Activated CD4-positive, CD25-positive, alpha-beta regulatory T cell treated with anti-CD3 and anti-CD28 coated beads, Interleukin-2, amount 50 U/mL, for 72 hours (primary cell): ENCODE data around the gene ALG10B.
"Not testable (repeated sequence)": the region's sequence is repeated elsewhere in the genome, so short reads cannot be mapped to it uniquely, and the experiment has no call there.

ENCODE experiments used
- DNase-seq: peaks from one replicate; pipeline ENCODE4 v3.0.0; 2021

Gene ALG10B

GRCh38 chr12:38316391-38317129 lies at the start of gene ALG10B:
Gene ALG10B, plus strand, starts transcription at chr12:38316774. Its CDS starts 120 bp downstream, at chr12:38316894.
- DNase-seq, result peak; percentile 86

- no peak for DNase-seq
These were observed 48.0 kb upstream of the ALG10B start for GRCh38 chr12:38268612-38269011.

GRCh38 chr12:38269897-38270296 lies 46.7 kb upstream of the ALG10B start:
- no peak for DNase-seq

- DNase-seq, result no peak
These were observed 36.8 kb upstream of the ALG10B start for GRCh38 chr12:38279756-38280155.

GRCh38 chr12:38282886-38283285 lies 33.7 kb upstream of the ALG10B start:
- no peak for DNase-seq

GRCh38 chr12:38289396-38289795 lies 27.2 kb upstream of the ALG10B start:
- DNase-seq, result no peak

- no peak for DNase-seq
These were observed 25.4 kb upstream of the ALG10B start for GRCh38 chr12:38291160-38291559.

GRCh38 chr12:38302972-38303371 lies 13.6 kb upstream of the ALG10B start:
- DNase-seq, result not testable (repeated sequence)

GRCh38 chr12:38321966-38322365 lies 5.4 kb downstream of the ALG10B start:
- not testable (repeated sequence) for DNase-seq

- DNase-seq, result no peak
These were observed 8.3 kb downstream of the ALG10B start for GRCh38 chr12:38324912-38325311.

- no peak for DNase-seq
These were observed 10.8 kb downstream of the ALG10B start for GRCh38 chr12:38327356-38327755.

GRCh38 chr12:38328306-38328895 lies 11.8 kb downstream of the ALG10B start:
- no peak for DNase-seq

- not testable (repeated sequence) for DNase-seq
These were observed 13.8 kb downstream of the ALG10B start for GRCh38 chr12:38330414-38330813.

GRCh38 chr12:38332814-38333213 lies 16.2 kb downstream of the ALG10B start:
- no peak for DNase-seq

GRCh38 chr12:38342444-38342843 lies 25.9 kb downstream of the ALG10B start:
- DNase-seq, result no peak

GRCh38 chr12:38343256-38343655 lies 26.7 kb downstream of the ALG10B start:
- not testable (repeated sequence) for DNase-seq

- DNase-seq, result not testable (repeated sequence)
These were observed 27.3 kb downstream of the ALG10B start for GRCh38 chr12:38343916-38344315.

GRCh38 chr12:38350342-38351174 lies 34.0 kb downstream of the ALG10B start:
- DNase-seq, result no peak

- not testable (repeated sequence) for DNase-seq
These were observed 34.6 kb downstream of the ALG10B start for GRCh38 chr12:38351175-38351508.

- DNase-seq, result no peak
These were observed 50.9 kb downstream of the ALG10B start for GRCh38 chr12:38367506-38367905.

GRCh38 chr12:38370311-38370710 lies 53.7 kb downstream of the ALG10B start:
- DNase-seq, result no peak

- no peak for DNase-seq
These were observed 57.2 kb downstream of the ALG10B start for GRCh38 chr12:38373784-38374183.

- DNase-seq, result no peak
These were observed 58.2 kb downstream of the ALG10B start for GRCh38 chr12:38374751-38375150.
